Measurements from ENCODE around the gene TAPBPL. TPM values are rescaled to one million over a fixed set of nuclear protein-coding genes. Genes with fewer than 3 reads are reported as not detected.

The TAPBPL gene
- total RNA-seq, 2 experiments from 2014 or later, result 14.7 to 15.8 TPM

DNA sequence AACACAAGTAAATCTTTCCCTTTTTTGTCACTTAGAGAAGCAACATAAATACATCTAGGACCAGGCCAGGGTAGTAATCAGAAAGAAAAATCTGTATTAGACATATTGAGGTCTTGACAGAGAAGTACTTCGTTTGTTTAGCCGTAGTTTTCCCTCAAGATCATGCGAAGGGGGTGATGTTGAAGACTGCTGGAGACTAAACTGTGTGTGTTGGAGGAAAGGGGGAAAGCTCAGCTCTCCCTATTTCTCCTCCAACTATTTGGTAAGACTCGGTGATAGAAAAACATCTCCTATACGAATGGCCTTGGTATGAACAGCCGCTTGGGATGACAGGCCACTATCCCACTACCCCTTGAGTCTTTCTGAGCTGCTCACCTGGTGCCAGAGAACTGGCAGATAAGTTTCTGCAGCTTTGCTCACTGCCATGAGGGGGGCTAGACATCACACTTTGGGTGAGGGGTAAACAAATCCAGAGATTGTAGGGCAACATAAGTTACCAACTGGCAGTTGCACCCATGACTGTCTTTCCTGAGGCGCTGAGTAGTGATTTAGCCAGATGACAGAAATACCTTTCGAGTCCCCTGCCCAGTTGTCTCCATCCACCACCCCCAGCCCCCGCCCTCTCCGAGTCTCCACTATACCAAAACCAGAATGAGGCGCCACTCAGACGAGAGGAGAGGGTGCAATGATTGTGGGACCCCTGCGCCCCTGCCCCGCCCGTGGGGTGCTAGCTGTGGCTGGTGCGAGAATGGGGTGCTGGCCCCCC, 17.9 kb downstream of the TAPBPL start:
- ATAC-seq (ENCODE audit: poor library complexity) (no peak), DNase-seq (no peak)
- Mint-ChIP-seq H3K27me3 (no peaks in the 10 kb centered on the region), H3K36me3 (ENCODE audit: low read depth) (peaks cover 57% of the 10 kb centered on the region), H3K9me3 (no peaks in the 10 kb centered on the region), H3K27ac (peak overlapping the region; percentile 92), H3K4me1 (ENCODE audit: low read depth) (peaks cover 68% of the 10 kb centered on the region), H3K4me3 (peak overlapping the region; percentile 94)
- ChIA-PET CTCF (interaction anchor here (0.6 to 2.0 kb wide), 13 partner anchors 9 to 147 kb away, joined by 3 to 22 read pairs (median 4); no protein-coding TSS in a partner anchor), POLR2A (interaction anchor here (0.6 to 4.3 kb wide), 42 partner anchors 8 to 403 kb away, joined by 3 to 90 read pairs (median 8); partner anchors contain the start of genes CD27, CDCA3, COPS7A and GAPDH)
- TF ChIP-seq, protein P1, sequence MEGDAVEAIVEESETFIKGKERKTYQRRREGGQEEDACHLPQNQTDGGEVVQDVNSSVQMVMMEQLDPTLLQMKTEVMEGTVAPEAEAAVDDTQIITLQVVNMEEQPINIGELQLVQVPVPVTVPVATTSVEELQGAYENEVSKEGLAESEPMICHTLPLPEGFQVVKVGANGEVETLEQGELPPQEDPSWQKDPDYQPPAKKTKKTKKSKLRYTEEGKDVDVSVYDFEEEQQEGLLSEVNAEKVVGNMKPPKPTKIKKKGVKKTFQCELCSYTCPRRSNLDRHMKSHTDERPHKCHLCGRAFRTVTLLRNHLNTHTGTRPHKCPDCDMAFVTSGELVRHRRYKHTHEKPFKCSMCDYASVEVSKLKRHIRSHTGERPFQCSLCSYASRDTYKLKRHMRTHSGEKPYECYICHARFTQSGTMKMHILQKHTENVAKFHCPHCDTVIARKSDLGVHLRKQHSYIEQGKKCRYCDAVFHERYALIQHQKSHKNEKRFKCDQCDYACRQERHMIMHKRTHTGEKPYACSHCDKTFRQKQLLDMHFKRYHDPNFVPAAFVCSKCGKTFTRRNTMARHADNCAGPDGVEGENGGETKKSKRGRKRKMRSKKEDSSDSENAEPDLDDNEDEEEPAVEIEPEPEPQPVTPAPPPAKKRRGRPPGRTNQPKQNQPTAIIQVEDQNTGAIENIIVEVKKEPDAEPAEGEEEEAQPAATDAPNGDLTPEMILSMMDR (IDR thresholded peaks at IDR 0.05), result no peak
- peak overlapping the region; percentile 94 for H3K4me3 ChIP-seq (ENCODE audit: low read length)
- H3K27me3 ChIP-seq (ENCODE audit: control insufficient read depth in 1 of 2, insufficient read depth in 2 of 2, low read length in 2 of 2), result no peaks in the 10 kb centered on the region
- H3K36me3 ChIP-seq (ENCODE audit: insufficient read depth, low read length), result peaks cover 21% of the 10 kb centered on the region
- H3K9me3 ChIP-seq (ENCODE audit: control insufficient read depth in 1 of 2, insufficient read depth in 1 of 2, low read length in 2 of 2), result no peaks in the 10 kb centered on the region
- peaks cover 56% of the 10 kb centered on the region for H3K4me1 ChIP-seq (ENCODE audit: insufficient read depth, low read length)
- intact Hi-C loops (cut with DNase I, micrococcal nuclease), result loop anchor here (1.0 to 2.0 kb wide), 3 partner anchors 24 to 66 kb away; partner anchors contain the start of genes GAPDH (in 1 of the 2) and MRPL51 (in 1 of the 2)
- peak overlapping the region; percentile 72 to 73 for H3K27ac ChIP-seq (ENCODE audit: low read depth in 1 of 2, low read length in 2 of 2)

DNA sequence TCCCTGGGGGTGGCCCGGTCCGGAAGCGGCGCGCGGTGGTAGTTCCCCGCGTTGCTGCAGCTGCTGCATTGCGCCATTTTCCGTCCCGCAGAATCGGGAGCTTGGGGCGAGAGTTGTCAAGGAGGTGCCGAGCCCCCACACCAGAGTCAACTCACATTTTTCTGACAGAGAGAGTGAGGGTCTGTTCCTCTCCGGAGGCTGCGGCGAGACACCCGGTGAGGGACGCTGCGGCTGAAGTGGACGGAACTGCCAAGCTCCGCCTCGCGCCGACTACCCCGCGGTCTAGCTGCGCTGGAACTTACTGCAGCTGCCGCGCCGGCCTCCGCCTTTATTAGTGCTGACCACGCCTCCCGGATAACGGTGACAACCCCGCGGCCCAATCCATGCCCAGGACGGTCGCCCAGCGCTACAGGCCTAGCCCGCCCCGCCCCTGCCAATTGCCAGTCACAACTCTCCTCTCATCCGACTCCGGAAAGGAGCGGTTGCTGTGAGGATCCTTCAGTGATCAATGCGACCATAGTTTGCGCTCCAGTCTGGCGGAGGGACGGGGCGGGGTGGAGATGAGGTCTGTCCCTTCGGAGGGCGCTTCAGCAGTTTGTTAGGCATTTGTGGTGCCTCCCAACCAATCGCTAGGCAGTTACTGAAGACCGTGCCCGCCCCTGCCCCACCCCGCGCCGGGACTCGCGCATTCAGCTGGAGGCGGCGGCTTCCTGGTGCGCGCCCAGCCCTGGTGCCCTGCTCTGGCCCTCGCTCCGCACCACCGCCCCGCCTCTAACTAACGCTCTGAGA, 18.7 kb downstream of the TAPBPL start, which contains the start of gene VAMP1:
Gene VAMP1, minus strand, starts transcription at position 303 of the 789 bp plus-strand sequence. Its CDS starts 146 bp downstream, at position 157.
- ATAC-seq (ENCODE audit: poor library complexity) (peak; percentile 87), DNase-seq (peak; percentile 95 to 99 (median 97))
- H3K9me3 Mint-ChIP-seq, result no peaks in the 10 kb centered on the region
- Histone ChIP-seq H3K4me1 (ENCODE audit: insufficient read depth, low read length) (peaks cover 50% of the 10 kb centered on the region), H3K4me3 (ENCODE audit: low read length) (peak within 1 kb of the TSS; percentile 94), H3K9me3 (ENCODE audit: control insufficient read depth in 1 of 2, insufficient read depth in 1 of 2, low read length in 2 of 2) (no peaks in the 10 kb centered on the region), H3K27ac (ENCODE audit: low read depth in 1 of 2, low read length in 2 of 2) (peak within 1 kb of the TSS; percentile 72 to 73), H3K36me3 (ENCODE audit: insufficient read depth, low read length) (peaks cover 15% of the 10 kb centered on the region), H3K27me3 (ENCODE audit: control insufficient read depth in 1 of 2, insufficient read depth in 2 of 2, low read length in 2 of 2) (no peaks in the 10 kb centered on the region)
- H3K27ac Mint-ChIP-seq, result peak within 1 kb of the TSS; percentile 92
- H3K36me3 Mint-ChIP-seq (ENCODE audit: low read depth), result peaks cover 51% of the 10 kb centered on the region
- TF ChIP-seq, protein P1 (IDR thresholded peaks at IDR 0.05), result no peak
- CTCF ChIA-PET, result interaction anchor here (0.6 to 2.0 kb wide), 14 partner anchors 10 to 147 kb away, joined by 3 to 22 read pairs (median 4); no protein-coding TSS in a partner anchor
- H3K27me3 Mint-ChIP-seq, result no peaks in the 10 kb centered on the region
- intact Hi-C loops (cut with DNase I, micrococcal nuclease), result loop anchor here (1.0 to 2.0 kb wide), 3 partner anchors 23 to 65 kb away; partner anchors contain the start of genes MRPL51 (in 2 of the 2) and GAPDH (in 1 of the 2)
- POLR2A ChIA-PET, result interaction anchor here (0.6 to 4.3 kb wide), 49 partner anchors 9 to 402 kb away, joined by 3 to 90 read pairs (median 6); partner anchors contain the start of genes CD27, CDCA3, COPS7A and GAPDH
- peak within 1 kb of the TSS; percentile 94 for H3K4me3 Mint-ChIP-seq
- H3K4me1 Mint-ChIP-seq (ENCODE audit: low read depth), result peaks cover 63% of the 10 kb centered on the region

DNA sequence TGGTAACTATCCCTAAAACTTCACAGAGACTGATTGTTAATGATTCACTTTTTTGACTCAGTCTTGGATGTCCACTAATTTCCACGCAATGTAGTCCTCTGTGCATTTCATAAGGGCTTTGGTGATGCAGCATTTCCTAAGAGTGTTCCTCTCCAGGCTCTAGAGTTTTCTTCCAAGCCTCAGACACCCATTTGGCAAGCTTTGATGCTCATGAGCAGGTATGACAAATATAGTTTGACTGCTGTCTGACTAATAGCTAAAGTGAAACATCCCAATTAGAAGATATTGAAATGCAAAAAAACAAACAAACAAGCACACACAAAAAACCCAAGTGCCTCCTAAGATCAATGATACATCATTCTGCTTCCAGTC, 20.1 kb downstream of the TAPBPL start:
- peak overlapping the region; percentile 50 for H3K27ac Mint-ChIP-seq
- no peaks in the 10 kb centered on the region for H3K9me3 ChIP-seq (ENCODE audit: control insufficient read depth in 1 of 2, insufficient read depth in 1 of 2, low read length in 2 of 2)
- H3K27ac ChIP-seq (ENCODE audit: low read depth in 1 of 2, low read length in 2 of 2), result no peak overlapping the region
- POLR2A ChIA-PET, result interaction anchor here (1.5 to 4.3 kb wide), 6 partner anchors 14 to 136 kb away, joined by 6 to 76 read pairs (median 27); partner anchors contain the start of genes MRPL51 and NOP2
- H3K36me3 Mint-ChIP-seq (ENCODE audit: low read depth), result peaks cover 38% of the 10 kb centered on the region
- TF ChIP-seq, protein P1 (IDR thresholded peaks at IDR 0.05), result no peak
- intact Hi-C loops (cut with DNase I, micrococcal nuclease), result loop anchor here (1.0 to 2.0 kb wide), 2 partner anchors 21 to 63 kb away; partner anchors contain the start of genes GAPDH (in 1 of the 2) and MRPL51 (in 1 of the 2)
- ATAC-seq (ENCODE audit: poor library complexity) (no peak), DNase-seq (peak in 1 of 14 experiments; percentile 33)
- peak overlapping the region; percentile 94 for H3K4me3 Mint-ChIP-seq
- H3K4me3 ChIP-seq (ENCODE audit: low read length), result no peak overlapping the region
- no peaks in the 10 kb centered on the region for H3K27me3 ChIP-seq (ENCODE audit: control insufficient read depth in 1 of 2, insufficient read depth in 2 of 2, low read length in 2 of 2)
- H3K9me3 Mint-ChIP-seq, result no peaks in the 10 kb centered on the region
- peaks cover 37% of the 10 kb centered on the region for H3K4me1 ChIP-seq (ENCODE audit: insufficient read depth, low read length)
- no peaks in the 10 kb centered on the region for H3K27me3 Mint-ChIP-seq
- CTCF ChIA-PET, result no interaction called here
- peaks cover 49% of the 10 kb centered on the region for H3K4me1 Mint-ChIP-seq (ENCODE audit: low read depth)
- peaks cover under 1% of the 10 kb centered on the region for H3K36me3 ChIP-seq (ENCODE audit: insufficient read depth, low read length)

All from CD4-positive, alpha-beta T cell (primary cell).